Measurements from ENCODE around the gene MYCN.
"Not testable (repeated sequence)": the region's sequence is repeated elsewhere in the genome, so short reads cannot be mapped to it uniquely, and the experiment has no call there.

MYCN gene

DNA sequence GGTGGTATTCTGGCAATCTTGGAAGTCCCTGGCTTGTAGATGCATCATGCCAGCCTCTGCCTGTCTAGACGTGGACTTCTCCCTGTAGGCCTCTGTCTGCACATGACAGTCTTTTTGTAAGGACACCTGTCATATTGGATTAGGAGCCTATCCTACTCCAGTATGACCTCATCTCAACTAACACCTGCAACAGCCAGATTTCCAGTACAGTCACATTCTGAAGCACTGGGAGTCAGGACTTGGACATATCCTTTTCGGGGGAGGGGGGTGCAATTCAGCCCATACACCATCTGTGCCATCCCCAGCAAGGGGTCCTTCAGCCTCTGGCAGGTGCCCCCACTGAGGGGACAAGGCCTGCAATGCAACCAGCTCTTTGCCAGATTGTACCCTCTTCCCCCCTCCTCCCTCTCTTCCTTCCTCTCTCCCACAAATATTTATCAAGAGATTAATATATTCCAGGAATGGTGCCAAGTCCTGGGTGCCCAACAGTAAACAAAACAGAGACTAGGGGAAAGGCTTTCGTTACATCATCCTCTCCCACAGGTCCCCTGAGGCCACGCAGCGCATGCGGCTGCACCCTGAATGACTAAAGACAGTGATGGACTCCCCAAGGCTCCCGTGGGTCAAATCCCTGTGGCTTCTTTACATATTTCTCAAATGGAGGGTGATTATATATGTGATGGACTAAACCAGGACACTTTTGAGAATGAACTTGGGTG lies 20.5 kb upstream of the MYCN start:
- TF ChIP-seq ZFX (IDR thresholded peaks at IDR 0.05; ENCODE audit: borderline replicate concordance) = no peak
- TF ChIP-seq, protein P1, sequence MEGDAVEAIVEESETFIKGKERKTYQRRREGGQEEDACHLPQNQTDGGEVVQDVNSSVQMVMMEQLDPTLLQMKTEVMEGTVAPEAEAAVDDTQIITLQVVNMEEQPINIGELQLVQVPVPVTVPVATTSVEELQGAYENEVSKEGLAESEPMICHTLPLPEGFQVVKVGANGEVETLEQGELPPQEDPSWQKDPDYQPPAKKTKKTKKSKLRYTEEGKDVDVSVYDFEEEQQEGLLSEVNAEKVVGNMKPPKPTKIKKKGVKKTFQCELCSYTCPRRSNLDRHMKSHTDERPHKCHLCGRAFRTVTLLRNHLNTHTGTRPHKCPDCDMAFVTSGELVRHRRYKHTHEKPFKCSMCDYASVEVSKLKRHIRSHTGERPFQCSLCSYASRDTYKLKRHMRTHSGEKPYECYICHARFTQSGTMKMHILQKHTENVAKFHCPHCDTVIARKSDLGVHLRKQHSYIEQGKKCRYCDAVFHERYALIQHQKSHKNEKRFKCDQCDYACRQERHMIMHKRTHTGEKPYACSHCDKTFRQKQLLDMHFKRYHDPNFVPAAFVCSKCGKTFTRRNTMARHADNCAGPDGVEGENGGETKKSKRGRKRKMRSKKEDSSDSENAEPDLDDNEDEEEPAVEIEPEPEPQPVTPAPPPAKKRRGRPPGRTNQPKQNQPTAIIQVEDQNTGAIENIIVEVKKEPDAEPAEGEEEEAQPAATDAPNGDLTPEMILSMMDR (IDR thresholded peaks at IDR 0.05) = no peak
- no peak overlapping the region for H3K27ac ChIP-seq

DNA sequence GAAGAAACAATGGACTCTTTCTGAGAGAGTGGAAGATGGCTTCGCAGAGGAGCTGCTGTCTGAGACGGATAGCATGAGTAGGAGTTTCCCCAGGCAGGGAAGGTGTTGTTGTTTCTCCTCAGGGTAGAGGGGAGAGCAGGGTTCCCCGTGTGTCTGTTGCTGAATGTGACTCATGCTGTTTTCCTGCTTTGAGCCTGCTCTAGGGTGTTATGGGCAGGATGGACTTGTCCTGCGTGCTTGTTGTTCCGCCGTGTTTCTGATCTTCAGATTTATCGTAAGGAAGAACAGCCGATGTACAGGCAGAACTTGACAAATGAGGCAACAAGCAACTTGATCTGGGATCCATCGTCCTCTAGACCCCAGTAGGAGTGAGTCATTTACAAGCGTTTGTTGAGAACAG lies 19.7 kb upstream of the MYCN start:
- no peak for TF ChIP-seq ZFX (IDR thresholded peaks at IDR 0.05; ENCODE audit: borderline replicate concordance)
- TF ChIP-seq, protein P1 (IDR thresholded peaks at IDR 0.05) = no peak
- no peak overlapping the region for H3K27ac ChIP-seq

DNA sequence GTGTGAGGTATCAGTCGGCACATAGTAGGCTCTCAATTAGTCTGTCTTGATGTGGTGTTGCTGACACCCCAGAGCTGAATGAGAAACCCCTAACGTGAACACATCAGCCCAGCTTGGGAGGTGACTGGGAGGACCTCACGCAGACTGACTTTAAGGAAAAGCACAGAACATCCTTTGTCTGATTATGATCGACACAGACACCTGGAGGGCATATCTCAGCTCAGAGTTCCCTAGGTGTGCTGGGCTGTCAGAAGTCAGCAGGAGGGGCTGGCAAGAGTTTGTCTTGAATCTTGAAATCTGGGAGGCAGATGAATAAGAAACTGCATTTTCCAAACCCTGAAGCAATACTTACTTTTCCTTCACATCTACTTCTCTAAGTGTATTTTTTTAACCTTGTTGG lies 16.8 kb upstream of the MYCN start:
- TF ChIP-seq ZFX (IDR thresholded peaks at IDR 0.05; ENCODE audit: borderline replicate concordance) = no peak
- H3K27ac ChIP-seq = no peak overlapping the region

DNA sequence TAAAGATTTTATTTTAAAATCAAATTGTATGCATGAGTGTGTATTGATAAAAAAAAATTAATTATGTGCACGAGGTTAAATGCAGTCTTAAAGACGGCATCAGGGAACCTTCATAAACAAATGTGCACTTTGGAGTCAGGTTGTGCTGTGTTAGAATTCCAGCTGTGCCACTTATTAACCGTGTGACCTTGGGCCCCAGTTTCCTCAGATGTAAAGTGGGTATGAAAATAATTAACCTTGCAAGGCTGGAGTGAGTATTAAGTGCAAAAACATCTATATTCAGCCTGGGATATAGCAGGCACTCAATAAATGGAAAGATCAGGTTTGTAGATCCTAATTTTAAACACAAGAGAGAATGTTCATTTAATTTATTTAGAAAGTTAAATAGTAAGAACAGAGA lies 14.5 kb upstream of the MYCN start:
- TF ChIP-seq, protein P1 (IDR thresholded peaks at IDR 0.05) = no peak
- no peak for TF ChIP-seq ZFX (IDR thresholded peaks at IDR 0.05; ENCODE audit: borderline replicate concordance)
- no peak overlapping the region for H3K27ac ChIP-seq

DNA sequence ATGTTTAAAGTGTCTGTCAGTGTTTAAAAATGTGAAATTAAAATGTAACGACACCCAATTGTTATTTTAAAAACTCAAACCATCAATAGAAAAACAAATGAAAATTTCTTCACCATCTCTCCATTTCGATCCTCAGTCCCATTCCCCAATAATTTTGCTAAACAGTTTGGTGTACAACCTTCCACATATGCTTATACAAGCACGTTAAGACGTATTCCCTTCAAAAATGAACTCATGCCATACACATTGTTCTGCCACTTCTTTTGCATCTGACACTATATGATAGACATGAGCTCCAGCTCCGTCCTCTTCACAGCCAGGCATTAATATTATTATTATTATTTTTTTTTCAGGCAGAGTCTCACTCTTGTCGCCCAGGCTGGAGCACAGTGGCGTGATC lies 14.1 kb upstream of the MYCN start:
- no peak for TF ChIP-seq ZFX (IDR thresholded peaks at IDR 0.05; ENCODE audit: borderline replicate concordance)
- TF ChIP-seq, protein P1 (IDR thresholded peaks at IDR 0.05) = no peak

DNA sequence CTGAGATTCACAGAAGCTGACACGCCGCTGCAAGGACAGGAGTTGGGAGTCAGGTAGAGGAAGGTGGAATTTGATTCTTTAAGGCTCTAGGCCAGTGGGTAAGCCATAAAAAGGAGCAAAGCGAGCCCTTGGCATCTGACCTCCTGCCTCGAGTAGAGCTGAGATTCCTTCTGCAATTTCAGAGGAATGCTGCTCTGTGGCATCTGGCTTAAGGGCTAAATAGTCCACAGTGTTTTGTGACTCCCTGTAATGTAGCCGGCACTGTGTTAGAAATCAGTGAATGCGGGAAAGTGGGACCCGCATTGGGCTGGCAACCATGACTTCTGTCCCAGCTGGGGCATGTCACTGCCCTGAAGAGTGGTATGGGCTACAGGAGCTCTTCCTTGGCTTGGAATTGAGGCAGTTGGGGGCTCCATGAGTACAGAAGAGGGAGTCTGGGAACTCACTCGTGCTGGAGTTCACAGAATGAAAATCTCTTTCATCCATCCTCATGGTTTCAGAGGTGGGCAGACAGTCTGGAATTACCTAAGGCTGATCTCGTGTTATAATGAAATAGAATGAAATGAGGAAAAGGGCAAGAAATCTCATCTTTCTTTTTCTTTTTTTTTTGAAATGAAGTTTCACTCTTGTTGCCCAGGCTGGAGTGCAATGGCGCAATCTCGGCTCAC lies 12.7 kb upstream of the MYCN start:
- TF ChIP-seq, protein P1 (IDR thresholded peaks at IDR 0.05) = no peak
- no peak for TF ChIP-seq ZFX (IDR thresholded peaks at IDR 0.05; ENCODE audit: borderline replicate concordance)
- no peak overlapping the region for H3K27ac ChIP-seq

More for the DNA sequence above, 14.1 kb upstream of the MYCN start:
- no peak overlapping the region for H3K27ac ChIP-seq

DNA sequence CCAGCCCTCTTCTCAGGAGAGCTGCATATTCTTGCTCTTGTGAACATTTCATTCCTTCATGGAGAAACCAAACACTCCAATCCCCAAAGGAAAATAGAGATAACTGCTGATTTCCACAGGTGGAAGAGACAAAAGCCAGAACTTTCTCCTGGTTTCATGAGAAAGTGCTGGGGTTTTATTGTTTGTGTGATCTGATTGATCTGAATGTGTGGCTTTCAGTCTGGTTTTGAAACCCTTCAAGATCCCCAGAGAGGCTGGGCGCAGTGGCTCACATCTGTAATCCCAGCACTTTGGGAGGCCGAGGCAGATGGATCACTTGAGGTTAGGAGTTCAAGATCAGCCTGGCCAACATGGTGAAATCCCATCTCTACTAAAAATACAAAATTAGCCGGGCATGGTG lies 11.3 kb upstream of the MYCN start:
- not testable (repeated sequence) for H3K27ac ChIP-seq

DNA sequence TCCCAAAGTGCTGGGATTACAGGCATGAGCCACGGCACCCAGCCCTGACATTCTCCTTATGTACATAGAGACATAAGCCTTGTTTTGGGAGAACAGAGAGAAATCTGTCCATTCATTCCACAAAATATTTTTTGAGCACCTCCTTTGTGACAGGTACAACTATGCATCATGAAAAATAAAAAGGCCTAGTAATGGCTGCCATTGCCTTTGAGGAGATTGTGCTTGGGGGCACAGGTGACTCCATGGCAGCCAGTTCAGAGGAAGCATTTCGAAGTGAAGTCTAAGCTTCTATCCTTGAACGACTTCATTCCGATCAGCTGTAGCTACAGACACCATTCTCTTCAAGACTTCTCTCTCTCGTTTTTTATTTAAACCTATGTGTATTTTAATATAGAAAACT lies 10.5 kb upstream of the MYCN start:
- no peak overlapping the region for H3K27ac ChIP-seq
- TF ChIP-seq, protein P1 (IDR thresholded peaks at IDR 0.05) = no peak
- TF ChIP-seq ZFX (IDR thresholded peaks at IDR 0.05; ENCODE audit: borderline replicate concordance) = no peak
